ENCODE results near the gene MYO3A.

- no peak for TF ChIP-seq SUZ12 (IDR thresholded peaks at IDR 0.05)
- TF ChIP-seq FOXA1 (IDR thresholded peaks at IDR 0.05): no peak
- no peak for TF ChIP-seq SP1 (IDR thresholded peaks at IDR 0.05)
- TF ChIP-seq TARDBP (IDR thresholded peaks at IDR 0.05): no peak
Observed at GRCh38 chr10:26025523-26025922, 91.5 kb downstream of the MYO3A start.
